SKM-1 treated with dmso at 0.1 percent for 144 hours (cell line): ENCODE data around the gene USP28.
"Not testable (repeated sequence)": the region's sequence is repeated elsewhere in the genome, so short reads cannot be mapped to it uniquely, and the experiment has no call there.

Source experiments
- DNase-seq: peaks from one replicate; lab custom pipeline; 2025; ENCODE audit not compliant: unreplicated experiment; lab: John Stamatoyannopoulos, UW

Gene USP28

DNA sequence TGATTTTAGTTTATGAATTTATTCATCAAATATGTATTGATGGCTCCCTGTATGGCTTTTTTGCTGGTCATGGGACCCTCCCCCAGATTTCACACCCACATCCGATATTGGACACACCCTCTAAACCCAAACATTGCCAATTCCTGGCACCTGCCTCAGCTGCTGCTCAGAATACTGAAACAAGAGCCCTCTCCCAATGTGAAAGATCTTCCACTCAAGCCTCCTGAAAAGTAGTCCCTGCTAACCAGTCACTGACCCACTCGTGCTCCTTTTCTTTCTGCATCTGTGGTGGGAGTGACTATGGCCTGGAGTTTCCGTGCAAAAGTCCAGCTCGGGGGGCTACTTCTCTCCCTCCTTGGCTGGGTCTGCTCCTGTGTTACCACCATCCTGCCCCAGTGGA is 95.9 kb downstream of the USP28 start, which contains the start of gene CLDN25:
Gene CLDN25 (plus strand): TSS at position 301 of the 400 bp plus-strand sequence. CDS start 0 bp downstream, at position 301.
- no peak for DNase-seq

- DNase-seq = no peak
These were observed 97.1 kb downstream of the USP28 start for GRCh38 chr11:113778111-113778910.

- DNase-seq = no peak
These were observed 101.2 kb downstream of the USP28 start for GRCh38 chr11:113774174-113774503.

- peak; percentile 92 for DNase-seq
These were observed 101.8 kb downstream of the USP28 start, which contains the start of gene ZW10 for GRCh38 chr11:113773416-113774173. ZW10 (minus strand) TSS chr11:113773692; CDS start chr11:113773666, 26 bp downstream.

- DNase-seq = no peak
These were observed 102.3 kb downstream of the USP28 start for GRCh38 chr11:113773092-113773415.

DNA sequence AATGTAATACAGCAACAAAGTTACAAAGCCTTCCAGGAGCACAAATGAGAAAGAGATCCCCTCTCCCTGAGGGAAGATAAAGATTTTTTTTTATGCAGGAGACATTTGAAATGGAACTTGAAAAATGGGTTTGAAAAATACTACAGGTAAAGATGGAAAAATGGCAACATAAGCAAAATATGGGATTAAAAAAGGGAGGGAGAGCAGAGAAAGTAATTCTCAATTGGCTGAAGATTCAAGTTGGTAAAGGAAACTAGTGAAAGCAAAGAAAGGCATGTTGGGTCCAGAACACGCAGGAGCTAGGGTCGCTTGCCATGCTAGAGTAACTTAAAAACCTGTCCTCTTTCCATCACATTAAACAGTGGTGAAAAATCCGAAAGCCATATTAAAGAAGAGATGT is 103.4 kb downstream of the USP28 start:
- DNase-seq = no peak

GRCh38 chr11:113764527-113765219 is 110.7 kb downstream of the USP28 start:
- no peak for DNase-seq

GRCh38 chr11:113763040-113763439 is 112.3 kb downstream of the USP28 start:
- not testable (repeated sequence) for DNase-seq

DNA sequence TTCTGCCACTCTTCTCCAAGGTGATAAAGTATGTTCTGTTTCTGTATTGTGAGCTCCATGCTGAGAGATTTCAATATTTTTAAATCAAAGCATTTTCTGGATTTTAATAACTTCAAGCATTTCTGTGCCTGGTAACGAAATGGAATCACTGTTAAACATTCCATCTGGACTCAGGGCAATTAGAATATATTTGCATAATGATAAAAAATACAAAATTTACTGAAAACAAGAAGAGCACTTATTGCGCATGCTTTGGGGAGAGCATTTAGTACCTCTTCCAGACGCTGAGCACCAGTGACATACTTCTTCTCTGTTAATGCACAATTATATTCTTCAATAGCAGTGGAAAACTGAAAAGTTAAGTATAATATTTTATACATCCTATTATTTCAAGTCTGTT is 115.1 kb downstream of the USP28 start:
- DNase-seq = no peak

- DNase-seq = no peak
These were observed 122.4 kb downstream of the USP28 start for GRCh38 chr11:113752932-113753331.
